Tibial artery (tissue), 4 donors: ENCODE measurements around the gene GPRIN2.

Source experiments
- DNase-seq, 2 donors: peaks; one replicate each; pipeline ENCODE4 v3.0.0-alpha.2; 2019
- H3K27ac ChIP-seq, 2 donors: fragments of 200-600 bp; sonication (generic) in 1 of 2; 1 replicate in 1 of 2; 2 replicates in 1 of 2; pipeline ENCODE4 v1.5.1; 2018 to 2019; ENCODE audit warnings: mild to moderate bottlenecking in 1 of 2
- H3K27me3 ChIP-seq, 2 donors: fragments of 200-600 bp; sonication (generic) in 1 of 2; one replicate each; pipeline versions ENCODE4 v1.5.1 to v1.6.0; 2016 to 2019
- H3K36me3 ChIP-seq, 3 donors: fragments of 200-600 bp; sonication (generic) in 2 of 3; one replicate each; pipeline ENCODE4 v1.5.1; 2016 to 2019; ENCODE audit warnings: mild to moderate bottlenecking in 2 of 3
- H3K4me1 ChIP-seq, 4 donors: fragments of 200-600 bp; sonication (generic) in 2 of 4; 1 replicate in 3 of 4; 2 replicates in 1 of 4; pipeline ENCODE4 v1.5.1; 2016 to 2019
- H3K4me3 ChIP-seq, 2 donors: fragments of 200-600 bp; sonication (generic) in 1 of 2; 1 replicate in 1 of 2; 2 replicates in 1 of 2; pipeline ENCODE4 v1.5.1; 2018 to 2019; ENCODE audit warnings: mild to moderate bottlenecking in 2 of 2
- H3K9me3 ChIP-seq, 3 donors: fragments of 200-600 bp; sonication (generic) in 1 of 3; one replicate each; pipeline ENCODE4 v1.5.1; 2016 to 2019
- CTCF ChIP-seq, 2 experiments: fragments of 200-600 bp in 1 of 2; fragments of 450-650 bp in 1 of 2; IDR thresholded peaks; one replicate each; pipeline ENCODE4 v1.5.1; 2017 to 2019; ENCODE audit warnings: antibody characterized with exemption in 2 of 2, mild to moderate bottlenecking in 1 of 2, moderate library complexity in 1 of 2
- intact Hi-C: fragments of 100-400 bp; cut with DNase I; formaldehyde crosslinking; loops from one replicate; pipeline ENCODE4 v1.15.0; 2023; ENCODE audit warnings: low total_unique reads

GPRIN2 gene

GRCh38 chr10:46558122-46558391, 1.6 kb upstream of the GPRIN2 start:
- DNase-seq, result peak in 1 of 2 donors; percentile 62

GRCh38 chr10:46557319-46558121, 1.1 kb upstream of the GPRIN2 start:
- peak; percentile 16 to 67 for DNase-seq
- Histone ChIP-seq H3K4me1 (peaks cover 0 to 19% (median 12%) of the 10 kb centered on the region in 4 donors), H3K27me3 (peaks cover 7 to 64% of the 10 kb centered on the region in 2 donors), H3K9me3 (no peaks in the 10 kb centered on the region), H3K4me3 (no peak overlapping the region), H3K27ac (no peak overlapping the region), H3K36me3 (no peaks in the 10 kb centered on the region)
- intact Hi-C loops, result no loop called here
- no peak for TF ChIP-seq CTCF (IDR thresholded peaks at IDR 0.05)

More at GRCh38 chr10:46558122-46558391, 1.6 kb upstream of the GPRIN2 start:
- no peak for TF ChIP-seq CTCF (IDR thresholded peaks at IDR 0.05)
- Histone ChIP-seq H3K4me3 (no peak overlapping the region), H3K27me3 (peaks cover 7 to 60% of the 10 kb centered on the region in 2 donors), H3K36me3 (no peaks in the 10 kb centered on the region), H3K9me3 (no peaks in the 10 kb centered on the region), H3K27ac (no peak overlapping the region), H3K4me1 (peaks cover 0 to 19% (median 12%) of the 10 kb centered on the region in 4 donors)
- intact Hi-C loops, result no loop called here

- H3K4me3 ChIP-seq, result peak overlapping the region; percentile 30 to 51
- intact Hi-C loops, result no loop called here
- H3K27me3 ChIP-seq, result peaks cover 7 to 61% of the 10 kb centered on the region in 2 donors
- DNase-seq, result peak; percentile 19 to 69
- no peak for TF ChIP-seq CTCF (IDR thresholded peaks at IDR 0.05)
- H3K27ac ChIP-seq, result no peak overlapping the region
- H3K36me3 ChIP-seq, result no peaks in the 10 kb centered on the region
- H3K4me1 ChIP-seq, result peaks cover 0 to 19% (median 12%) of the 10 kb centered on the region in 4 donors
- H3K9me3 ChIP-seq, result no peaks in the 10 kb centered on the region
These were observed 544 bp downstream of the GPRIN2 start for GRCh38 chr10:46555713-46556514.

- no peak for TF ChIP-seq CTCF (IDR thresholded peaks at IDR 0.05)
- Histone ChIP-seq H3K36me3 (no peaks in the 10 kb centered on the region), H3K4me3 (no peak overlapping the region), H3K27me3 (peaks cover 7 to 58% of the 10 kb centered on the region in 2 donors), H3K27ac (no peak overlapping the region), H3K4me1 (peaks cover 0 to 19% (median 12%) of the 10 kb centered on the region in 4 donors), H3K9me3 (no peaks in the 10 kb centered on the region)
- intact Hi-C loops, result no loop called here
- DNase-seq, result no peak
These were observed 1.1 kb downstream of the GPRIN2 start for GRCh38 chr10:46555366-46555712.

GRCh38 chr10:46554166-46554781, 2.2 kb downstream of the GPRIN2 start:
- intact Hi-C loops, result no loop called here
- DNase-seq, result peak; percentile 10 to 58

More at GRCh38 chr10:46554166-46554781, 2.2 kb downstream of the GPRIN2 start:
- Histone ChIP-seq H3K27me3 (peaks cover 7 to 55% of the 10 kb centered on the region in 2 donors), H3K9me3 (no peaks in the 10 kb centered on the region), H3K4me3 (no peak overlapping the region), H3K4me1 (peaks cover 0 to 19% (median 12%) of the 10 kb centered on the region in 4 donors), H3K36me3 (no peaks in the 10 kb centered on the region), H3K27ac (no peak overlapping the region)
- TF ChIP-seq CTCF (IDR thresholded peaks at IDR 0.05), result no peak
